Ecto neural progenitor cell (in vitro differentiated cells): ENCODE results near the gene TEDC2.
"Not testable (repeated sequence)": the region's sequence is repeated elsewhere in the genome, so short reads cannot be mapped to it uniquely, and the experiment has no call there.

Experiments used
- DNase-seq: peaks from one replicate; pipeline ENCODE4 v3.0.0-alpha.2; 2018; ENCODE audit warnings: low spot score

TEDC2 gene

DNA sequence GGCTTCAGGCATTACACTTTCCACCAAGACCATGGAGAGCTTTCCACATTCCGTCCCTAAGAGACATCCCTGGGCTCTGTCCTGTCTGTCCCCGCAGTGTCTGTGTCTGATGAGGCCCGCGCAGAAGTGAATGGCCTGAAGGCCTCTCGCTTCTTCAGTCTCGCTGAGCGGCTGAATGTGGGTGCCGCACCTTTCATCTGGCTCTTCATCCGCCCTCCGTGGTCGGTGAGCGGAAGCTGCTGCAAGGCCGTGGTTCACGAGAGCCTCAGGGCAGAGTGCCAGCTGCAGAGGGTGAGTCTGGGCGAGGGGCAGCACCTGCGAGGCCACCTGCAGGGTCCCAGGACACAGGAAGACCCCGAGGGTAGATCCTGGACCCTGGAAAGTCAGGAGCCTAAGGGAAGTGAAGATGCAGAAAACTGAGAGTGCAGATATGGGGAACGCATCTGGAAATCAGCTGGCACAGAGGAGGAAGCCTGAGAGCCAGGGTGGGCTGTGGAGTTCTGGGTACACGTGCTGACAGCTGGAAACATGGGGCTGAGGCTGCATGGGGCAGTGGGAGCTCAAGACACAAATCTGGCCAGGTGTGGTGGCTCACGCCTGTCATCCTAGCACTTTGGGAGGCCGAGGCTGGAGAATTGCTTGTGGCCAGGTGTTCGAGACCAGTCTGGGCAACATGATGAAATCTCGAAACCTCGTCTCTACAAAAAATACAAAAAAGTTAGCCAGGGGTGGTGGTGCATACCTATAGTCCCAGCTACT is 22.7 kb upstream of the TEDC2 start:
- DNase-seq, result no peak

DNA sequence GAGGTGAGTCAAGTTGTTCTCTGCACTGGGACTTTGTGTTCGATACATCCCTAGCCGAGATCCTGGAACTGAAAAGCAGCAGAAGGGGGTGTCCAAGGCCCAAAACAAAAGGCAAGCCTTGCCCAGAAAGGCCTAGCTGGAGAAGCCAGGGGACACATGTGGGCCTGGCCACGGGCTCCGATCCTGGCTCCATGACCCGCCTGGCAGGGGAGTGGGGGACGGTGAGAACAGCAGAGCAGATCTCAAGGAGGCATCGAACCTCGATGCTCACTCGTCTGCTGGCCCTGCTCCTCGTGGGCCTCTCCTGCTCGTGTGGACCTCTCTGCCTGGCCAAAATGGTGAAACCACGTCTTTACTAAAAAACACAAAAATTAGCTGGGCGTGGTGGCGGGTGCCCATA is 21.8 kb upstream of the TEDC2 start:
- DNase-seq, result no peak

DNA sequence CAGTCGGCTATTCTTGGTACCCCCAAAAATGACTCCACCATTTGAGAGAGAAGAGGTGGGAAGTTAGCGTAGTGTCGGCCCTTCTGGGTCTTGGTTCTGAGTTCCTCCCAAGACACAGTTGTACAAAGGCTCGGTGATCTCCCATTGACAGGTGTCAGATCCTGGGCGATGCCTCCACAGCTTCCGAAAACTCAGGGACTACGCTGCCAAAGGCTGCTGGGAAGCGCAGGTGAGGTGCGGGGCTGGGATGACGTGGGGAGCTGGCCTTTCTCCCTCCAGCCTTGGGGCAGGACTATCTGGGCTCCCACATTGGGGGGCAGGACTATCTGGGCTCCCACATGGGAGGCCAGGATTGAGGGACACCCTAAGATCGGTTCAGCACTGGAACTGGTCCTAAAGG is 20.3 kb upstream of the TEDC2 start:
- no peak for DNase-seq

DNA sequence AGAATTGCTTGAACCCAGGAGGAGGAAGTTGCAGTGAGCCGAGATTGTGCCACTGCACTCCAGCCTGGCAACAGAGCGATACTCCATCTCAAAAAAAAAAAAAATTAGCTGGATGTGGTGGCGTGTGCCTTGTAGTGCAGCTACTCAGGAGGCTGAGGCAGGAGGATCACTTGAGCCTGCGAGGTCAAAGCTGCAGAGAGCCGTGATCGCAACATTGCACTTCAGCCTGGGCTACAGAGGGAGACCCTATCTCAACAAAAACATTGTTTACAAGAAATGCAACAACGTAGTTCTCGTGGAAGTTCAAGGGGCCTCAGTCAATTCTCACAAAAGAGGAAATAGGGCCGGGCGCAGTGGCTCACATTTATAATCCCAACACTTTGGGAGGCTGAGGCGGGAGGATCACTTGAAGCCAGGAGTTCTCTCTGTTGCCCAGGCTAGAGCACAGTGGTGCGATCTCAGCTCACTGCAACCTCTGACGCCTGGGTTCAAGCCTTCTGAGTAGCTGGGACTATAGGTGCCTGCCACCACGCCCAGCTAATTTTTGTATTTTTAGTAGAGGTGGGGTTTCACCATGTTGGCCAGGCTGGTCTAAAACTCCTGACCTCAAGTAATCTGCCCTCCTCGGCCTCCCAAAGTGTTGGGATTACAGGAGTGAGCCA is 18.6 kb upstream of the TEDC2 start:
- DNase-seq, result not testable (repeated sequence)

DNA sequence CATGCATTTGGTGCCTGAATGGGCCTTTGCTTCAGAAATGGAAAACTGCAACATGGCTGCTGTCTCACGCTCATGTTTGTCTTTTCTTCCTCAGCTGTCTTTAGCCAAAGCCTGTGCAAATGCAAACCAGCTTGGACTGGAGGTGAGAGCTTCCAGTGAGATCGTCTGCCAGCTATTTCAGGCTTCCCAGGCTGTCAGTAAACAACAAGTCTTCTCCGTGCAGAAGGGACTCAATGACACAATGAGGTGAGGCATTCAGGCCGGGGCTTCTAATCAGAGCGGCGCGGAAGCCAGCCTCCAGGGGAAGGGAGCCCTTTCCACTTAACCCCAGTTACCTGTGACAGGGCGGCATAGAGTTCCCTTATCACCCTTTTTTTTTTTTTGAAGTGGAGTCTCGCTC is 16.4 kb upstream of the TEDC2 start:
- DNase-seq, result no peak

DNA sequence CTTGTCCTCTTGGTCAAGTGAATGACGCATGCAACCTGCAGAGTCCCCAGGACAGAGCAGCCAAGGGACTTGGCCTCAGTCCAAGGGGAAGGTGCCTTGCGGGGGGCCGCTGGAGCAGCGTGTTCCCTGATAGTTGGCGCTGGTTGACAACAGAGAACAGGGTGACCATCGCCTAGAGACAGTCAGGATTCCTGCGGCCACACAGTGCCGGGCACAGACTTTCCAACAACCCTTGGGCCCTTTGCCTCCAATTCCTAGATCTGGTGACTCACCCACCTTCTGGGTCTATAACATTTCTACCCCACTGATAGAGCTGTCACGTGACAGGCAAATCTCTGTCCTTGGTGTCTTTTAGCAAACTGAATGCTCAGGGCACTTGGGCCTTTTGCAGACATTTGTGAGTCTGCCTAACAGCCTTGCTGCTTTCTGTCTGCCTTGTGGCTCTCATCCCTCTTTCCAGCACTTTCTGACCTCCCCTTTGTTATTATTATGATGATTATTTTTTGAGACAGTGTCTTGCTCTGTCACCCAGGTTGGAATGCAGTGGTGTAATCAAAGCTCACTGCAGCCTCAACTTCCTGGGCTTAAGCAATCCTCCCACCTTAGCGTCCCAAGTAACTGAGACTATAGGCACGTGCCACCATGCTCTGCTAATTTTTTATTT is 11.9 kb upstream of the TEDC2 start:
- no peak for DNase-seq

DNA sequence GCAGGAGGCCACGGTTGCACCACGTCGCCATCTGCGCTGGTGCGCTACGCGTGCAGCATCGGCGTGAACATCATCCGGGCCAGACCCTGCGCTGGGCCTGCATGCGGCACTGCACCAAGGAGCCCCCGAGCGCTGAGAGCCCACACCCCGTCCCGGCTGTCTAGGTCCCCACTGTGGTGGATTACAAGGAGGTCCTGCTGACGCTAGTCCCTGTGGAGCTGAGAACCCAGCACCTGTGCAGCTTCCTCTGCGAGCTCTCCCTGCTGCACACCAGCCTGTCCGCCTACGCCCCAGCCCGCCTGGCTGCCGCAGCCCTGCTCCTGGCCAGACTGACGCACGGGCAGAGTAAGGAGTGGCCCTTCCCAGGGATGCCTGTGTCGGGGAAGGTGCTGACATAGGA is 10.8 kb upstream of the TEDC2 start:
- no peak for DNase-seq

DNA sequence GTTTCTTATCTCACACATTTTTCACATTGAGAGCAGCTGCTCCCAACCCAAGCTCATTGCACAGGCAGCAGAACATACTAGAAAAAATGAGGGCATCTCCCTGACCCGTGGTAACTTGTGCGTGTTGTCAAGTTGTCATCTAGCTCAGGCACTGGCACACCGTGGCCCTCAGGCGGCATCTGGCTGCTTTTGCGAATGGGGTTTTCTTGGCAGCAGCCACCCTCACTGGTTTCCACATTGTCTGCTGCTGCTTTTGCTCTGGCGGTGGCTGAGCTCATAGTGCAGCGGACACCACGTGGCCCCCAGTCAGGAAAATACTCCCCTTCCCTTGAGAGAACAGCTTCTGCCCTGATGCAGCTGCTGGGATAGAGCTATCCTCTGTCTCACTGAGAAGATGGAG is 9.4 kb upstream of the TEDC2 start:
- DNase-seq, result no peak

DNA sequence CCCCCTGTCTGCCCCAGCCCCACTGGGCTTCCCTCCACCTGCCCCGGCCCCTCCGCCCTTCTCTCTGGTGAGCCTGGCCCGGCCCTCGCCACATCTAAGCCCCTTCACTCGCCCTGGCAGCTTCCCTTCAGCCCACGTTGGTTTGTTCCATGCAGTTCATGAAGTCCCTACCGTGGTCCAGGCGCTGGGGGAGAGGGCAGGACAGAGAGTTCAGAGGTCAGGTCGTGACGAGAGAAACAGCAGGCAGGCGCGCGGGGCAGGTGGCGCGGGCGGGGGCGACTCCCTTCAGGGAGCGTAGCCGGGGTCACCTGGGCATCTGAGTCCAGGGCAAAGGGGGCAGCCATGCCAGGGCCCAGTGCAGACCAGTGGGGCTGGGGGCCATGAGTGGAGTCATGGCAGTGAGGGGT is 8.9 kb upstream of the TEDC2 start:
- DNase-seq, result no peak

DNA sequence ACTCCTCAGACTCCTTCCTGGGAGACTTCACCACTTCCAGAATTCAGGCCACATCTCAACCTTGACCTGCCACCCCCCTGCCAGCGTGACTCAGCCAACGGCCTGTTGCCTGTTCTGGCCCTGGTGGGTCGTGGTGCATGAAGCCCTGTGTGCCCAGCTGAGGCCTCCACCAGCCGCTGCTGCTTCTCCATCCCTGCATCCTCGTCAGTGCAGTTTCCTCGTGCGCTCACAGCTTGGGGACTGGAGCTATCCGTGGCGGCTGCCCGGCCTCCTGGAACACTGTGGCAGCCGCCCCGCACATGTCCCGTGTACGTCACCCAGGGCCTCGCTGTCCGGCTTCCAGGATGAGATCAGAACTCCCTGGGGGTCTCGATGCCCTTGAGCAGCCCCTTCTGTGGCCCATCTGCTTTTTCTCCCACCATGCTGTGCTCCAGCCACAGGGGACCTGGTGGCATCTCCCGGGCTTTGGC is 8.0 kb upstream of the TEDC2 start:
- DNase-seq, result no peak

DNA sequence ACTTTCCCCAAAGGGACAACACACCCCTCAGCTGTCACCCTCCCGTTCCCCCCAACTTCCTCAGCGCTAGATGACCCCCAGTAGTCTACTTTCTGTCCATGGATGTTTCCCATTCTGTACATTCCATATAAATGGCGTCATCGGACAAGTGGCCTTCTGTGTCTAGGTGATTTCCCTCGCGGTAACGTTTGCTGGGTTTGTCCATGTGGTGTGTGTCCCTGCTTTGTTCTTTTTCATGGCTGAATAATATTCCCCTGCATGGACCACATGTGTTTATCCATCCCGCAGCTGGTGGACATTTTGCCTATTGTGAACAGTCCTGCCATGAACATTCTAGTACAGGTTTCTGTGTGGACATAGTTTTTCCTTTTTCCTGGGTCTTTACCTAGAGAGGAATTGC is 7.3 kb upstream of the TEDC2 start:
- no peak for DNase-seq

DNA sequence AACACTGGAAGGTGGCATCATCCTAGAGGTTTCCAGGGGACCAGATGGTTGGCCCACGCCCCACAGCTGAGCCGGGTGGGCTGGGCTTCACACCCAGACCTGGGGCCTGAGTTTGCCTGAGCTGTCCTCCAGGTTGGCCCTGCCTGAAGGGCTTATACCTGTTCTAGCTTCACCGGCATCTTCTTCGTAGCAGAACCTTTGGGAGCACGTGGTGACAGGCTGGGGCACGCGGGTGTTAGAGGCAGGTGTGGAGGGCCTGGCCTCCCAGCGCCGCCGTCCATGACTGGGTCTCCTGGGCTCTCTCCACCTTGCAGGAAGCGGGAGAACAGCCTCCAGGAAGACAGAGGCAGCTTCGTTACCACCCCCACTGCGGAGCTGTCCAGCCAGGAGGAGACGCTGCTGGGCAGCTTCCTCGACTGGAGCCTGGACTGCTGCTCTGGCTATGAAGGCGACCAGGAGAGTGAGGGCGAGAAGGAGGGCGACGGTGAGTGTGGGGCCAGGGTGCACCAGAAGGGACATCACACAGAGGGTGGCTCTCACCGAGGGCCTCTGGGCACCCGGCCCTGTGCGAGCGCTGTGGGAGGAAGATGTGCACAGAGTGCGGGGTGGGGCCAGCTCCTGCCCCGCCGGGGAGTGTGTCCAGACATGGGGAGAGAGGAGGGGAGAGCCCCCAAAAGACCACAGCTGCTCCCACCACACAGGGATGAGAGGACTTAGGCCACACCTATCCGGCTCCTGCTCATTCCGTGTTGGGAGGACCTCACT is 4.6 kb upstream of the TEDC2 start:
- no peak for DNase-seq

DNA sequence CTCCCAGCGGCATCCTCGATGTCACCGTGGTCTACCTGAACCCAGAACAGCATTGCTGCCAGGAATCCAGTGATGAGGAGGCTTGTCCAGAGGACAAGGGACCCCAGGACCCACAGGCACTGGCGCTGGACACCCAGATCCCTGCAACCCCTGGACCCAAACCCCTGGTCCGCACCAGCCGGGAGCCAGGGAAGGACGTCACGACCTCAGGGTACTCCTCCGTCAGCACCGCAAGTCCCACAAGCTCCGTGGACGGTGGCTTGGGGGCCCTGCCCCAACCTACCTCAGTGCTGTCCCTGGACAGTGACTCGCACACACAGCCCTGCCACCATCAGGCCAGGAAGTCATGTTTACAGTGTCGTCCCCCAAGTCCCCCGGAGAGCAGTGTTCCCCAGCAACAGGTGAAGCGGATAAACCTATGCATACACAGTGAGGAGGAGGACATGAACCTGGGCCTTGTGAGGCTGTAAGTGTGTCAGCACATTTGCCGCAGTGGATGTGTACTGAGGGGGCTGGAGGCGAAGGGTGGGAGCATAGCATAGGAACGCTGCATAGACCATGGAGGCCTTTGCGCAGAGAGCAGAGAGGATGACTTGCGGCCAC is 3.3 kb upstream of the TEDC2 start:
- no peak for DNase-seq

DNA sequence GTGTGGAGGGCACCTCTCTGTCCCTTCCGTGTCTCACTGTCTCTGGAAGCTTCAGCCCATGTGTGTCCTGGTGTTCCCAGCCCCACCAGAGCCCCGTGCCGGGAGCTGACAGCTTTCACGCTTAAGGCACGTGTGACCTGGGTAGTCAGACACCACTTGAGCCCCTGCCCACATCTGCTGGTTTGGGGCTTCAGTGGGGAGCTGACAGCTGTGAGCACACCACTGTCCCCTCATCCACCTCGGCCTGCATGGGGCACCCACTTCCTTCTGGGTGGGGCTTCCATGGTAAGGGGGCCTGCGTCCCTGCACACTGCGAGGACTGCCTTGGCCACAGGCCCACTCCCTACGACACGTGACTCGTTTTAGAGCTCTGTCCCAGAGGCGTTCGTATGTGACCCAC is 2.6 kb upstream of the TEDC2 start:
- DNase-seq, result no peak

DNA sequence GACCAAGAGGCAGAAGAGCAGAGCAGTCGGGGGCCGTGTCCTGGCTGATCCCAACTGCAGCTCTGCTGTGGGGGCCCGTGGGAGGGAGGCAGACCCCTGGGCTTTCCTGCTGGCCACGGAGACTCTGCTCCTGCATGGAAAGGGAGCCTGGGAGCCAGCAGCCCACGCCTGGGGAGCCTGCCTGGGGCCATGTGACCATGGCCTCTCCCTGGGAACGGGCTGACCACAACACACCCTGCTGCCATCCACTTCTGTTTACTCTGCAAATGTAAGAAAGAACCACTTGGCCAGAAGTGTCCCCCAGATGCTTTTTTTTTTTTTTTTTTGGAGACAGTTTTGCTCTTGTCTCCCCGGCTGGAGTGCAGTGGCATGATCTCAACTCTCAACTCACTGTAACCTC is 2.0 kb upstream of the TEDC2 start:
- DNase-seq, result no peak

DNA sequence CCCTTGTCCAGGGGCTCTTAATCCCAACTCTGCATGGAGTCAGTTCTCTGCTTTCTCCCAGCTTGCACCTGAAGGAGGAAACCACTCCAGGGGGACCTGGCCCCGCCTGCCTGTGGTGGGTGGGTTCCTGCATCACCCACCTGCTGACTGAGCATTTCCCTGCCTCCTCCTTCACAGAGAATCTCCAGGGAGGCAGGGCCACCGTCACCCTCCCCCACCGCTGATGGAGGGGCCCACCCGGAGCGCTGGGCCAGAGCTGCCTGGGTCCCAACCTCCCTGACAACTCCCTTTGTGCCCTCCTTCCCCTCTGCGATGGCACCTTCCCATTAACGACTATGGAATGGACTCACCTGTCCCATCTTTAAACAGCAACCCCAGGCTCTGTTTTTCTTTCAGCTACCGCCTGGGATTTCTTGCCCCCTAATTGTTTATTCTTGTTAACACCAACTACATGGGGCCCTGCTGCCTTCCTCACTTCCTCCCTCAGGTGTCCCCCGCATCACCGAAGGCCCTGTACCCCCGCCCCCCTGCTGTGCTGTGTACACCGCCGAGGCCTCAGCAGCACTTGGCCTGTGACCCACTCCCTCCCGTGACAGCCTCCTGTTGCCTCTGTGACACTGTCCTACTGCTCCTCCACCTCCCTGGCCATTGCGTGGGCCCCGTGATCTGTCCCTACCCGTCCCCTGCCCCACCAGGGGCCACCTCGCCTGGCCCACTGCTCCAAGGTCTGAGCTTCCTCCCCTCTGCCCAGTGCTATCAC is 842 bp upstream of the TEDC2 start:
- no peak for DNase-seq

DNA sequence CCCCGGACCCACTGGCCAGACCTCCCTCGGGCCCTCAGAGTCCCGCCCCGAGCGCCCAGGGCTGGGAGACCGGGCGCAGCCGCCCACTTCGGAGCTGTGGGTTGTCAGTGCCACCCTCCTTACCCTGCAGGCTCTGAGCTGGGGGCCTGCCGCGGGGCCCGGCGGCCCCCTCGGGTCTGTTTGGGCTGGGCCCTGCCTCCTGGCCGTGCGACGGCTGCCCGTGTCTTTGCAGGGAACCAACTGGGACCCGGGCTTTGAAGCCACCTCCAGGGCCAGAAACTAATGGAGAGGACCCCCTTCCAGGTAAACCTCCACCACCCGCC is 443 bp downstream of the TEDC2 start:
- DNase-seq, result no peak

DNA sequence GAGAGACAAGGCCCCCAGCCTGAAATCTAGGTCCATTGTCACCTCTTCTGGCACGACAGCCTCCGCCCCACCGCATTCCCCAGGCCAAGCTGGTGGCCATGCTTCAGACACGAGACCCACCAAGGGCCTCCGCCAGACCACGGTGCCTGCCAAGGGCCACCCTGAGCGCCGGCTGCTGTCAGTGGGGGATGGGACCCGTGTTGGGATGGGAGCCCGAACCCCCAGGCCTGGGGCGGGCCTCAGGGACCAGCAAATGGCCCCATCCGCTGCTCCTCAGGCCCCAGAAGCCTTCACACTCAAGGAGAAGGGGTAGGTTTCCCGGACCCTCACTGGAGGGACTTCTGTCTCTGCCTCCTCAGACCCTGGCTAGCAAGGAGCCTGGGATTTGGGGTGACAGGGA is 1.0 kb downstream of the TEDC2 start:
- no peak for DNase-seq

DNA sequence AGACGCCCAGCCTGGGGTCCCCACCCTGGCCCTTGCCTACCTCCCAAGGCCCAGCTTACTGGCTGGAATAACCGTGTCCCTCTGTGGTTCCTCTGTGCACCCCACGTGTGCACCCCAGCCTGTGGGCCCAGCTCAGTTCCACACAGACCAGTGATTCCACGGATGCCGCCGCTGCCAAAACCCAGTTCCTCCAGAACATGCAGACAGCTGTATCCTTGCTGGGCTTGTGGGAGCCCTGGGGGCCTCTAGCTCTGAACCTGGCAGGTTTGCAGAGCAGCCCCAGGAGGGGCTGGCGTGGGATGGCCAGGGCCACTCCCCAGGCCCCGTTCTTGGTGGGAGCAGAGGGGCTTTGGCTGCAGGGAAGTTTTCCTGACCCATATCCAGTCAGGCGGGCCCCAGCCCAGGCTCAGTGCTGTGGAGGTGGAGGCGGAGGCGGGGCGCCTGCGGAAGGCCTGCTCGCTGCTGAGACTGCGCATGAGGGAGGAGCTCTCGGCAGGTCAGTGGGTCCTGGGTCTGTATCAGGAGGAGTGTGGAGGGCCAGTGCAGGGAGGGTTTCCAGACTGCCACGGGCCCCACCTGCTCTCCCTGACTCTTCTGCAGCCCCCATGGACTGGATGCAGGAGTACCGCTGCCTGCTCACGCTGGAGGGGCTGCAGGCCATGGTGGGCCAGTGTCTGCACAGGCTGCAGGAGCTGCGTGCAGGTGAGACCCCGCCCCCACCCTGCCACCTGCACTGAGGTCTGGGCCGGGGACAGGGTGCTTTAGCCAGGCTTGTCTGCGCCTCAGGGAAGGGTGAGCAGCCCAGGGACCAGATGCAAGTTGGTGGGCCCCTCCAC is 2.3 kb downstream of the TEDC2 start:
- no peak for DNase-seq

DNA sequence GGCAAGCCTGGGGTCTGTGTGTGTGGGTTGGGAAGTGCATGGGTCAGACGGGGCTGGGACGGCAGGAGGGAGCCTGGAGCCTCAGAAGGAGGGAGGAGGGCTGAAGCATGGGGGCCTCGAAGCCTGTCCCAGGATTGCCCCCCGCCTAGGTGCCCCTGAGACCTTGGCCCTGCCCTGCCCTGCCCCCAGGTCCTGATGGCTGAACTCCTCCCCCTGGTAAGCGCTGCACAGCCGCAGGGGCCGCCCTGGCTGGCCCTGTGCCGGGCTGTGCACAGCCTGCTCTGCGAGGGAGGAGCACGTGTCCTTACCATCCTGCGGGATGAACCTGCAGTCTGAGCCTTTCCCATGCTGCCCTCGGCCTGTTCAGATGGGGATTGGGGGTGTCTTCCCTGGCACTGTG is 4.4 kb downstream of the TEDC2 start:
- DNase-seq, result no peak
